HG03135 (cell line): Measurements from ENCODE around the gene MED28.

ENCODE experiments used
- ATAC-seq: cut with Tn5 transposase; IDR thresholded peaks from one replicate; pipeline ENCODE4 v1.9.1; 2021; ENCODE audit warnings: mild to moderate bottlenecking, moderate library complexity; ENCODE audit not compliant: unreplicated experiment

MED28 gene

DNA sequence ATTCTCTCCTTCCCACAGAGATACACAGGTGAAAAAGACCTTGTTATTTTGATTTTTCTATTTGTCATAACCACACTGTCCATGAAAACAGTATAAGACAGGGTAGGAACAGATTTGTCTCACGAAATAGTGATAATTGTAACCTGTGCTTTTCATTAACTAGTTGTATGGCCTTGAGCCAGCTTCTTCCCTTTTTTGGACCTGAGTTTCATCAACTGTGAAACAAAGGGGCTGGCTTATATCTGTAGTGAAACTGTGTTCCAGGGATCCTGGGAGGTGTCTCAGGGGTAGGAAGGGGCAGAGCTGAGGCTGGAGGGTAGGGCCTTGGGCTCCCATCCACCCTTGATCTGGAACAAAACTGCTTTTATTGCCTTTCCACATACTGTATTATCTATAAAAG, 50.9 kb downstream of the MED28 start:
- no peak for ATAC-seq

DNA sequence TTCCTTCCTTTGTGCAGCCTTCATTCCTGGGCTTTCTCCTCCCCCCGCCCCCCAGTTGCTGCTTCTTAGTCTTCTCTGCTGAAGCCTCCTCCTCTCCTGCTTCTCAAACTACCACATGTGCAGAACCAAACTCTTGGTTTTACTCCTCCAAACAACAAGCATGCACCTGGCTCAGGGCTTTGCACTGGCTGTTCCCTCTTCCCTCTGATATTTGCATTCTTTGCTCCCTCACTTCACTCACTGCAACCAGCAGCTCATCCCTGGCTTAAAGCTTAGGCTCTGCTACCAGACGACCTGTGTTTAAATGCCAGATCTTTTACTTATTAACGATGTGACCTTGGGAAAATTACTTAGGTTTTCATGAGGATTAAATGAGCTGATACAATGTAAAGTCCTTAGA, 51.4 kb downstream of the MED28 start:
- no peak for ATAC-seq

DNA sequence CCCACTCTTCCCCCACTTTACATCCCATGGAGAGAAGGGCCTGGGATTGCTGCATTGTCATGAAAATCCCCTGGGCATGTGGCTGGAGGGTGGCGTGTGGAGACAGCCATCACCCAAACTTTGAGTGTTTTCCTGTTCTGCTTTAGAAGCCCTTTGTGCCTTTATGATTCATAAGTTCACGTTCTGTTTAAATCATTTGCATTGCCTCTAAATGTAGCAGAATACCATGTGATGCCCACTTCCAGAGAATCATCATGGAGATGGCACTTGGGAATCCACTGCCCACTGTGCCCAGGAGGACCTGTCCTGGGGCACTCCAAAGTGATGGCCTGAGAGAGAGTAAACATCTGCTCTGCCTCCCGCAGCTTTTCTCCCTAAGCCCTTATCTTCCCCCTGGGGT, 52.8 kb downstream of the MED28 start:
- no peak for ATAC-seq

DNA sequence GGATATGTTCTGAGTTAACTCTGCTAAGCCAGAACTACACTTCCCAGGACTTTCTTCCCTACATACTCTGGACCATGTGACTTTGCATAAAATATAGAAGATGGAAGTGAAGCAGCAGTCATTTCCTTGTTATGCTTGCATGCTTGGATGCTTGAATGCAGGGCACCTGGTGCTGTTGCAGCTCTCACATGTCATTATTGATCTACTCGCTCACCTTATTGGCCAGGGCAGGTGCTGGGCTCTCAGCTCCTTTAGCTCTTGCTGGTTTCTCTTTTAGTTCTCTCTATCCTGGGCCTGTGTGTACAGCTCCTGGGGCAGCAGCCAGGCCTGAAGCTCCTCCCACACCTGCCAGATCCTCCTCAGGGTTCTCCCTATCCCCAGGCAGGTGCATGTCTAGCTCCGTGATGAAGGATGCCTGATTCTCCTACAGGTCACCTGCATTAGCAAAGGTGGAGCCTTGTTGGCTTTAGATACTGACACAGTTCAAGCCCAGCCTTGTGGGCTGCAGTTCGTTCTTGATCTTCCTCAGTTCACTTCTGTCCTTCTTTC, 53.3 kb downstream of the MED28 start:
- ATAC-seq = no peak

DNA sequence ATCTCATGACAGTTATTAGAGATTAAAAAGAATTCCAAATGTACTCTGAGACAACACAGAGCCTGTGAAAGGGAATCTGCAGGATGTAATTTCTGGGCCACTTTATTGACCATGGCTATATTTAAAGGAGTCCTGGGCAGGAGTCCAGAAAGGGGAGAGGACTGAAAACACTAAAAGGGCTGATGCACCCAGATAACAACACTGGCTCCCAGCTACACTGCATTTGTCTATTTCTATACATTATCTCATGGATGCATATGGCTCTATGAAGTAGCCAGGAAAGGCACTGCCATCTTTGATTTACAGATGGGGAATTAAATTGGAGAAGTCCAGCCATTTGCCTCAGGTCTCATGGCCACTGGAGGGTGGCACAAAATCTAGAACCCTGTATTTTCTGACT, 56.0 kb downstream of the MED28 start:
- ATAC-seq = no peak

DNA sequence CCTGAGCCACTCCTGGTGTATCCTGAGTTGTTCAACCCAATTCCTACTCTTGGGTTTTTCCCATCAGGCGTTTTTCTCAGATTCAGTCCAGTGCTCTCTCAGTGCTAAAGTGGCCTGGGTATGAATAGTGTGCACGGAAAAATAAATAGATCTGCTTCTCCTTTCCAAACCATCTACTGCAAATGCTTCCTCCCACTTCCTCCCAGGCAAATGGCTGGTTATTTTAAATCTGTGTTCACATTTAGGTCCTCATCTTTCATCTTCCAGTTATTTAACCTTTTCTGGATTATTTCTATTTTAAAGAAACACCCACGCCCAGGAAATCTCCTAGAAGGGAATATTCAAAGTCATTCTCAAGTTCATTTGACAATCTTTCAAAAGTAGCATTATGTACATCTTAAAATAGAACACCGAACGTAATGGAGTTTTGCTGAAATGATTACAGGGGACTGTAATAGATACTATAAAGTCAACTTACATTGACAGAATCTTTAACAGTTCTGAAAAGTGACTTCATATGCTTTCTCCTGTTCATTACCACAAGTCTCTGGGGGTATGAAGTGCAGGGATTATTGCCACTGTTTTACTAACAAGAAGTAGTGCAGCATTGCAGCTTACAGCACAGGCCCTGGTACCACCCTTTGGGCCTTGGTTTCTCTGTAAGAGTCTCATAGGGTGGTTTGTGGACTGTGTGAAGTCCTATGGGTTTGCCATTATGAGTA, 66.3 kb downstream of the MED28 start:
- no peak for ATAC-seq

DNA sequence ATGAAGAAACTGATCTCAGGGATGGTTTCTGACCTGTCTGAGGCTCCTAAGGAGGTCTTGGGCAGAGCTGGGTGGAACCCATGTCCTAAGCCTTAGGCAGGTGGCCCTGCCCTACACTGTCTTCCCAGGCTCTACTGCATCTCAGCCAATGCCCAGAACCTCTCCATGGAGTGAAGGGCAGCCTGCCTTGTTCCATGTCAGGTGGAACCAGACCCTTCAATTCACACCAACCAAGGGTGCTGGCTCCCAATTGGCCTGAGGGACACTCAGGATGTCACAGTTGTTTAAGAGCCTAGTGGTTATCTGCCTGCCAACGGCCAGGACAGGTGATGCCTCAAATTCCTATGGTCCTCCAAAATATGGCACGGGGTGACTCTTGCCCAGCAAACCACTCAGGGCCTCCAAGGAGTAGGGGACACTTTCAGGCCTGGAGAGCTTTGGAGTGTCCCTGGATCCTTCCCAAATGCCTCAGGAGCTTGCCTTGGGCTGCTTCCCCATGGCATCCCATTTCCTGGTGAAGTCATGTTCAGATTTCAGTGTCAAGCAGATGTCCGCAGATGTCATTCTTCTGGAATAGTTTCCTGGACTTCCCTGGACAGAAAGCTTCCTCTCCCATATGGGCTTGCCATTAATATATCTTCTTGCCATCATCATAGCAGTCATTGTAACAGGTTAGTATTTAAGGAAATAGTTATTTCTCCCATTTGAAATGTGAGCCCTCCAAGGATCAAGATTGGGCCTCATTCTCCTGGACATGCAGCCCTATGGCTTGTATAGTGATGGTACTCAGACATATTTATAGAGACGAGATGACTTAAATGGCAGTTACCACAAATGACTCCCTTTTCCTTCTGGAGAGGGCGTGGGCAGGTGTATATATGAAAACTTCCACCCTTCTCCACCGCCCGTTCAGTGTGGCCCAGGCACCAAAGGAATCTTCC, 67.1 kb downstream of the MED28 start:
- no peak for ATAC-seq

DNA sequence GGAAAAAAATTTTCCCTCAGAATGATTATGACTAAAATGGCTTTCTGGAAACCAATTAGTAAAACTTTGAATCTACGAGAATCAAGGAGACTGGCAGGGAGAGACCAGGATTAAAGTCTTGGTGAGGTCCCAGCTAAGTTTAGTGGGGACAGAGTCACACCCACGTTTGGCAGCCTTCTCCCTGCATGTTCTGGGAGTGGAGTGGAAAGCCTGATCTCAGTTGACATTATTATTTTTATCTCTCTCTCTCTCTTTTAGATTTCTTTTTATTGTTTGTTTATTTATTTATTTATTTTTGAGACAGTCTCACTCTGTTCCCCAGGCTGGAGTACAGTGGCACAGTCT, 67.8 kb downstream of the MED28 start:
- ATAC-seq = no peak
